Measurements from ENCODE around the gene TAGLN2.

The TAGLN2 gene

GRCh38 chr1:159897962-159898361 lies 27.3 kb downstream of the TAGLN2 start:
- DNase-seq = no peak

- no peak for DNase-seq
These were observed 28.8 kb downstream of the TAGLN2 start for GRCh38 chr1:159896546-159896930.

GRCh38 chr1:159895836-159896545 lies 29.3 kb downstream of the TAGLN2 start:
- no peak for DNase-seq

- DNase-seq = no peak
These were observed 30.0 kb downstream of the TAGLN2 start for GRCh38 chr1:159895286-159895685.

- no peak for DNase-seq
These were observed 32.4 kb downstream of the TAGLN2 start for GRCh38 chr1:159892944-159893343.

- DNase-seq = peak; percentile 71
These were observed 33.8 kb downstream of the TAGLN2 start for GRCh38 chr1:159891275-159892157.

- DNase-seq = no peak
These were observed 34.9 kb downstream of the TAGLN2 start for GRCh38 chr1:159890390-159890789.

- DNase-seq = no peak
These were observed 35.5 kb downstream of the TAGLN2 start for GRCh38 chr1:159889821-159890252.

GRCh38 chr1:159889202-159889601 lies 36.1 kb downstream of the TAGLN2 start:
- no peak for DNase-seq

GRCh38 chr1:159884296-159884695 lies 41.0 kb downstream of the TAGLN2 start:
- DNase-seq = no peak

- DNase-seq = no peak
These were observed 42.2 kb downstream of the TAGLN2 start for GRCh38 chr1:159883134-159883533.

GRCh38 chr1:159882527-159882862 lies 42.8 kb downstream of the TAGLN2 start:
- DNase-seq = no peak

- DNase-seq = peak; percentile 92
These were observed 43.4 kb downstream of the TAGLN2 start for GRCh38 chr1:159881622-159882526.

GRCh38 chr1:159880430-159880829 lies 44.9 kb downstream of the TAGLN2 start:
- DNase-seq = no peak

- DNase-seq = no peak
These were observed 45.3 kb downstream of the TAGLN2 start for GRCh38 chr1:159879977-159880376.

- DNase-seq = no peak
These were observed 46.2 kb downstream of the TAGLN2 start for GRCh38 chr1:159879136-159879535.

GRCh38 chr1:159877695-159878444 lies 47.4 kb downstream of the TAGLN2 start:
- no peak for DNase-seq

GRCh38 chr1:159873530-159874143 lies 51.7 kb downstream of the TAGLN2 start:
- no peak for DNase-seq

- DNase-seq = no peak
These were observed 52.4 kb downstream of the TAGLN2 start for GRCh38 chr1:159872891-159873290.

- no peak for DNase-seq
These were observed 54.6 kb downstream of the TAGLN2 start for GRCh38 chr1:159870704-159871103.

GRCh38 chr1:159869607-159870006 lies 55.7 kb downstream of the TAGLN2 start:
- no peak for DNase-seq

- DNase-seq = no peak
These were observed 56.1 kb downstream of the TAGLN2 start for GRCh38 chr1:159869173-159869572.
